Measurements from ENCODE around the gene STKLD1.
"Not testable (repeated sequence)": the region's sequence is repeated elsewhere in the genome, so short reads cannot be mapped to it uniquely, and the experiment has no call there.

The STKLD1 gene

DNA sequence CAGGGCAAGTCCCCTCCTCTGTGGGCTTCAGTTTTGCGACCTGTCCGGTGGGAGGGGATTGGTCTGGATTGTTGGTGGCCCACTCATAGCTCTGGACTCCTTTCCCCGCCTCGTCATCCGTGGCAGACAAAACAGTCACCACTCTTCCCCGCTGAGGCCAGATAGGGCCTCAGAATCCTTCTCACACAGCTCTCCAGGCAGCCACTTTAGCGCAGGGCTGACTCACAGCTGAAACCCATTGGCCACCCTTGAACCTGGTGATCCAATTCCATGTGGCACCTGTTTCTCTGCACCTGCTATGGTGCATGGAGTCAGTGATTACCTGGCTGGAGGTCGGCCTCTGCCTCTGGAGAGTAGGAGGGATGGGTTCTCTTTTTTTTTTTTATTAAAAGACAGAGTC, 67.8 kb downstream of the STKLD1 start:
- peak; percentile 47 for DNase-seq (ENCODE audit: low spot score)

DNA sequence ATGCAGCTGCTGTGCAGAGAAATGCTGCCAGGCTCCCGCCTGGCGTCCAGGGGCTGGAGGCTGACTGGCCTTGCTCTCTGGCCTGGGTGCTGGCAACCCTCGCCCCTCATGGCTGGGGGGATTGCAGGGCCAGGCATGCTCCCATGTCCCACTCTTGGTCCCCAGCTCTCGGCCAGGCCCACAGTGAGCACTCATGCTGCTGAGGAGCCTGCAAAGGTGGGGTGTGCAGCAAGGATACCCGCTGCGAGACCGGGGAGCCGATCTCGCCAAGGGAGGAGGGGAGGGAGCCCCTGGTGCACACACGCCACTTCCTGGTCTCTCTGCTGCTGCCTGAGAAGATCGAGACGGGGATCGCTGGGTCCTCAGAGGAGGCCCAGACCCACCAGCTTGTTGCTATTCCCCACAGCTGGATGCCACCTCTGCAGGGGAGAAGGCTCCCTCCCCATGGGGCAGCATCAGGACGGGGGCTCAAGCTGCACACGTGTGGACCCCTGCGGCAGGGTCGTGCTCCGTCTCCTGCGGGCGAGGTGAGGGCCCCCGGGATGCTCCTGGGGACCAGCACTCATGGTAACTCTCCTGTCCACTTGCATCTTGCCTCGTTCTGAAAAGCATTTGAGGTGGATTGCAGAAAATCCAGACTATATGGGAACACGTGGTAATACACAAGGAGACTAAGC, 69.3 kb downstream of the STKLD1 start:
- DNase-seq (ENCODE audit: low spot score), result no peak

DNA sequence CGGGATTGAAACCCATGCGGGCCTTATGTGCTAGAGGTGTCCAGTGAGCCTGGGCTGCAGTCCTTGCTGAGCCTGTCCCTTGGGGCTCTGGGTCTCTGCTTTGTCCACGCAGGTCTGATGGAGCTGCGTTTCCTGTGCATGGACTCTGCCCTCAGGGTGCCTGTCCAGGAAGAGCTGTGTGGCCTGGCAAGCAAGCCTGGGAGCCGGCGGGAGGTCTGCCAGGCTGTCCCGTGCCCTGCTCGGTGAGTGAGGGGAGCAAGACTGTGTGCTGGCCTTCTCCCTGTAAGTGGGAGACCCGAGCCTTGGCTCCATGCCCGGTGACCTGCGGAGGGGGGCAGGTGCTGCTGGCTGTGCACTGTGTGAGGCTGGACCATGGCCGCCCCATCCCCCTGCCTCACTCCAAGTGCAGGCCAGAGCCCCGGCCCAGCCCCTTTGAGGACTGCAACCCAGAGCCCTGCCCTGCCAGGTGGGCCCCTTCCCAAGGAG, 72.4 kb downstream of the STKLD1 start:
- no peak for DNase-seq (ENCODE audit: low spot score)

DNA sequence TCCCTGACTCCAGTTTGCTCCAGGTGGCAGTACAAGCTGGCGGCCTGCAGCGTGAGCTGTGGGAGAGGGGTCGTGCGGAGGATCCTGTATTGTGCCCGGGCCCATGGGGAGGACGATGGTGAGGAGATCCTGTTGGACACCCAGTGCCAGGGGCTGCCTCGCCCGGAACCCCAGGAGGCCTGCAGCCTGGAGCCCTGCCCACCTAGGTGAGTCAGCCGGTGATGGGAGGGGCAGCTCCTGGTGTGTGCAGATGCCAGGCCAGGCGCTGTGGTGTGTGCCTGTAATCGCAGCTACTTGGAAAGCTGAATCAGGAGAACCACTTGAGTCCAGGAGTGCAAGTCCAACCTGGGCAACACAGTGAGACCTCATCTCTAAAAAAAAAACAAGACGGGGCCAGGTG, 73.6 kb downstream of the STKLD1 start:
- DNase-seq (ENCODE audit: low spot score), result no peak

DNA sequence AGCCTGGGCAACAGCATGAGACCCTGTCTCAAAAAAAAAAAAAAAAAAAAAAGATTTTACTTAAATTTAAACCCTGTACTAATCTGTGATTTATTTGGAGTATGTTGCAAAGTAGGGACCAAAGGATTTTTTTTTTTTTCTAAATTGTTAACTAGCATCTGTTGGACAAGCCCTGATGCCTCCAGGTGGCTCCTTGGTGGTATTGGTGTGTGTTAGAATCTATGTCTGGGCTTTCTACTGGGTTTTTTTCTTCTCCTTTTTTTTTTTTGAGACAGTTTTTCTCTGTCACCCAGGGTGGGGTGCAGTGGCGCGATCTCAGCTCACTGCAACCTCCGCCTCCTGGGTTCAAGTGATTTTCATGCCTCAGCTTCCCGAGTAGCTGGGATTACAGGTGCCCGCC, 75.7 kb downstream of the STKLD1 start:
- not testable (repeated sequence) for DNase-seq (ENCODE audit: low spot score)

DNA sequence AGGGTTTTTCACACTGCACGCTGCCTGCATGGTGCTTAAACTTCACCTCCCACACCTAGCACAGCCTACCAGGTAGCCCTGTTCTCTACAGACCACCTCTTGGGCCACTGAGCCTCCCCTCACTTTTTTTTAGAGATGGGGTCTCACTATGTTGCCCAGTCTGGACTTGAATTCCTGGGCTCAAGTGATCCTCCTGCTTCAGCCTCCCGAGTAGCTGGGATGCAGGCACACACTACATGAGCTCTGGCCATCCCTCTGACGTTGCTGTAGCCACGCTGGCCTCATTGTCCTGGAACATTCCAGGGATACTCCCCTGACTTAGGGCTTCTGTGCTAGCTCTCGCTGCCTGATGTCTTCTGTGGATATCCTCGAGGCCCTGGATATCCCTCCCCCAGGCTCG, 76.4 kb downstream of the STKLD1 start:
- DNase-seq (ENCODE audit: low spot score), result no peak

DNA sequence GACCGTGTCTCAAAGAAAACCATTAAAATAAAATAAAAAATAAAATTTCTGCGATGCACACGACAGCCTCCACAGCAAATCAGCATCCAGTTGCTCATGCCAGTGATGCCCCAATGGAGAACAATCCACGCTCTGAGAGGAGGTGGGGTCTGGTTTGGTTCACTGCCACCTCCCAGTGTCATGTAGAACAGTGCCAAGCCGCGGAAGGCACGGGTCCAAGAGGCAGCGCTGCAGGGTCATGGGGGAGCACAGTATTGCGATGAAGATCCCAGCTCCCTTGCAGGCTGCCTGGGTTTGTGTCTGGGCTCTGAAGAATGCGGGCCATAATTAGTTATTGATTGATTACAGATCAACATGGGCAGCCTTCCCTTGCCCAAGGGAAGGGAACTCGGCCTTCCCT, 77.5 kb downstream of the STKLD1 start:
- no peak for DNase-seq (ENCODE audit: low spot score)

DNA sequence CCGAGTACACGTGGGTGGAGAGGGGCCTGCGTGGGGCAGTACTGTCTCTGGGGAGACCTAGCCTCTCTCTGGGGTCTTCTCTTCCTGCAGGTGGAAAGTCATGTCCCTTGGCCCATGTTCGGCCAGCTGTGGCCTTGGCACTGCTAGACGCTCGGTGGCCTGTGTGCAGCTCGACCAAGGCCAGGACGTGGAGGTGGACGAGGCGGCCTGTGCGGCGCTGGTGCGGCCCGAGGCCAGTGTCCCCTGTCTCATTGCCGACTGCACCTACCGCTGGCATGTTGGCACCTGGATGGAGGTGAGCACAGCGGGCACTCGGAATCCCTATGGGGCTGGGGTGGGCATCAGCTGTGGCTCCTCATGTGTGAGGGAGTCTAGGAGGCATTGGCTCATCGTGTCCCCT, 78.2 kb downstream of the STKLD1 start:
- DNase-seq (ENCODE audit: low spot score), result no peak

DNA sequence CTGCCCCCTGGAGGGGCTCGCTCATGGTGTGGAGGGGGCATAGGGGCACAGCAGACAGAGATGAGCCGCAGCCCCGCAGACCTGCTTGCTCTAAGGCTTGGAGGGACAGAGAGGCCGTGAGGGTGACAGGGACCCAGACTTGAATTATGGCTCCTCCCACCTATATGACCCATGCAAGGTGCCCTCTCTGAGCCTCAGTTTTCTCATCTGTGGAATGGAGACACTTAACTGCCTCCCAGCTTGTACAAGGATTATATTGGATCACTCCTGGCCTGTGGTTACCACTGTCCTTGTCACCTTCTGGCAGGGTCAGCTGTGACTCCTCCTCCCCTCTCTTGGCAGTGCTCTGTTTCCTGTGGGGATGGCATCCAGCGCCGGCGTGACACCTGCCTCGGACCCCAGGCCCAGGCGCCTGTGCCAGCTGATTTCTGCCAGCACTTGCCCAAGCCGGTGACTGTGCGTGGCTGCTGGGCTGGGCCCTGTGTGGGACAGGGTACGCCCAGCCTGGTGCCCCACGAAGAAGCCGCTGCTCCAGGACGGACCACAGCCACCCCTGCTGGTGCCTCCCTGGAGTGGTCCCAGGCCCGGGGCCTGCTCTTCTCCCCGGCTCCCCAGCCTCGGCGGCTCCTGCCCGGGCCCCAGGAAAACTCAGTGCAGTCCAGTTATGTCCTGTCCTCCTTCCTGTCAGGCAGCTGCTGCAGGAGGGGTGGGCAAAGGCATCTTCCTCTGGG, 78.9 kb downstream of the STKLD1 start:
- no peak for DNase-seq (ENCODE audit: low spot score)

Measured in hepatic stellate cell (primary cell).